Body of pancreas (tissue), 4 donors: Measurements from ENCODE around the gene PYHIN1.

Source experiments
- CTCF ChIP-seq, 7 experiments: fragments of 450-650 bp in 4 of 7; fragments of 200-600 bp in 3 of 7; sonication (generic) in 3 of 7; IDR thresholded peaks; one replicate each; pipeline ENCODE4 v1.5.1; 2016 to 2019; ENCODE audit warnings: antibody characterized with exemption in 7 of 7
- POLR2A ChIP-seq, 3 donors: fragments of 450-650 bp; IDR thresholded peaks; one replicate each; pipeline ENCODE4 v1.6.1; 2016; ENCODE audit warnings: antibody characterized with exemption in 3 of 3, mild to moderate bottlenecking in 2 of 3

- no peak for TF ChIP-seq POLR2A (IDR thresholded peaks at IDR 0.05)
- TF ChIP-seq CTCF (IDR thresholded peaks at IDR 0.05) = peak; percentile 50 to 91 (median 78)
These were observed 67.4 kb downstream of the PYHIN1 start for GRCh38 chr1:158998781-158999161.
